Keratinocyte (primary cell): ENCODE measurements around the gene PTS. TPM values are rescaled to one million over a fixed set of nuclear protein-coding genes. Genes with fewer than 3 reads are reported as not detected.

ENCODE experiments used
- DNase-seq: peaks from one replicate; pipeline ENCODE4 v3.0.0-alpha.2; 2011; ENCODE audit warnings: low read depth, missing footprints, low spot score
- FAIRE-seq: peaks from 2 replicates; lab custom pipeline; 2011; peaks lifted over from hg19 to GRCh38; lab: Jason Lieb, UNC
- H2AFZ ChIP-seq: 2 replicates; pipeline ENCODE4 v1.6.0; 2012; ENCODE audit warnings: low read length, control low read depth, inconsistent platforms; ENCODE audit not compliant: control insufficient read depth
- H3K27ac ChIP-seq: 2 replicates; pipeline ENCODE4 v1.5.1; 2011; ENCODE audit warnings: low read length; ENCODE audit not compliant: control insufficient read depth, insufficient read depth
- H3K27me3 ChIP-seq: 3 replicates; pipeline ENCODE4 v1.6.0; 2011; ENCODE audit warnings: low read length; ENCODE audit not compliant: control insufficient read depth, insufficient read depth; ENCODE audit errors: extremely low read depth
- H3K36me3 ChIP-seq, 2 experiments: 2 replicates in 1 of 2; 3 replicates in 1 of 2; pipeline ENCODE4 v1.5.1; 2011; ENCODE audit warnings: low read length in 2 of 2, mild to moderate bottlenecking in 1 of 2; ENCODE audit not compliant: control insufficient read depth in 2 of 2, insufficient read depth in 2 of 2; ENCODE audit errors: extremely low read depth in 1 of 2
- H3K4me1 ChIP-seq: 3 replicates; pipeline ENCODE4 v1.5.1; 2011; ENCODE audit warnings: low read length; ENCODE audit not compliant: control insufficient read depth, insufficient read depth; ENCODE audit errors: extremely low read depth
- H3K4me2 ChIP-seq: 3 replicates; pipeline ENCODE4 v1.6.0; 2011; ENCODE audit warnings: low read depth, low read length; ENCODE audit not compliant: control insufficient read depth, insufficient read depth; ENCODE audit errors: extremely low read depth
- H3K4me3 ChIP-seq, 3 experiments: fragments of 200-600 bp in 1 of 3; sonication (generic) in 1 of 3; 2 replicates in 2 of 3; 3 replicates in 1 of 3; pipeline ENCODE4 v1.5.1; 2011 to 2016; ENCODE audit warnings: low read length in 3 of 3, mild to moderate bottlenecking in 3 of 3, control low read depth in 2 of 3, inconsistent platforms in 1 of 3, low read depth in 1 of 3, mixed read lengths in 1 of 3, mixed run types in 1 of 3, moderate library complexity in 1 of 3; ENCODE audit not compliant: control insufficient read depth in 2 of 3, insufficient read depth in 2 of 3; ENCODE audit errors: extremely low read depth in 1 of 3
- H3K79me2 ChIP-seq: 2 replicates; pipeline ENCODE4 v1.6.0; 2012; ENCODE audit warnings: low read length; ENCODE audit not compliant: control insufficient read depth, insufficient read depth
- H3K9ac ChIP-seq: 3 replicates; pipeline ENCODE4 v1.6.0; 2011; ENCODE audit warnings: low read length; ENCODE audit not compliant: control insufficient read depth, insufficient read depth; ENCODE audit errors: extremely low read depth
- H3K9me1 ChIP-seq: 3 replicates; pipeline ENCODE4 v1.6.0; 2011; ENCODE audit warnings: low read length; ENCODE audit not compliant: control insufficient read depth, insufficient read depth; ENCODE audit errors: extremely low read depth
- H3K9me3 ChIP-seq: 2 replicates; pipeline ENCODE4 v1.5.1; 2012; ENCODE audit warnings: low read depth, low read length; ENCODE audit not compliant: control insufficient read depth
- H4K20me1 ChIP-seq: 3 replicates; pipeline ENCODE4 v1.6.0; 2011; ENCODE audit warnings: low read length; ENCODE audit not compliant: control insufficient read depth, insufficient read depth; ENCODE audit errors: extremely low read depth
- CTCF ChIP-seq, 3 experiments: IDR thresholded peaks in 1 of 3; conservative IDR thresholded peaks in 1 of 3; optimal IDR thresholded peaks in 1 of 3; 2 replicates in 2 of 3; 3 replicates in 1 of 3; pipeline versions ENCODE3 to v1.5.1; 2011; ENCODE audit warnings: low read length in 3 of 3, mild to moderate bottlenecking in 3 of 3, moderate library complexity in 2 of 3, control low read depth in 1 of 3, inconsistent platforms in 1 of 3; ENCODE audit not compliant: insufficient read depth in 2 of 3; ENCODE audit errors: extremely low read depth in 1 of 3
- EZH2 ChIP-seq: IDR thresholded peaks from one replicate; pipeline ENCODE4 v1.6.1; 2012; ENCODE audit warnings: inconsistent platforms, mild to moderate bottlenecking, low read length, moderate library complexity
- dilution Hi-C: fragments of 300-500 bp; cut with MboI; formaldehyde crosslinking; loops from one replicate; pipeline ENCODE4 v1.7.0; 2020; ENCODE audit warnings: low sequenced_read_pairs; ENCODE audit not compliant: extremely low pct_ligation_motif_present
- polyA plus RNA-seq, 5 experiments: library from polyadenylated mRNA; depleted of rRNA in 3 of 5; stranded (reverse) in 3 of 5; stranded (forward) in 1 of 5; unstranded in 1 of 5; fragments of >200 nt; gene quantifications; 1 replicate in 1 of 5; 2 replicates in 3 of 5; 3 replicates in 1 of 5; pipeline versions ENCODE4 v1.2.1 to v1.2.3, GENCODE V29; 2011 to 2012; ENCODE audit warnings: missing spikeins in 2 of 5, low read depth in 1 of 5, low replicate concordance in 1 of 5
- small RNA-seq, 3 experiments: library from RNA; depleted of rRNA; stranded (forward); fragments of <200 nt; gene quantifications; one replicate each; pipeline ENCODE3, GENCODE V24; 2012; ENCODE audit warnings: low read depth in 3 of 3, low replicate concordance in 1 of 3; ENCODE audit not compliant: insufficient read length in 3 of 3

PTS gene
- polyA plus RNA-seq, 1 donor (not counting 4 experiments of a cell fraction or from before 2014, with no cell fraction given) = 72.5 TPM

DNA sequence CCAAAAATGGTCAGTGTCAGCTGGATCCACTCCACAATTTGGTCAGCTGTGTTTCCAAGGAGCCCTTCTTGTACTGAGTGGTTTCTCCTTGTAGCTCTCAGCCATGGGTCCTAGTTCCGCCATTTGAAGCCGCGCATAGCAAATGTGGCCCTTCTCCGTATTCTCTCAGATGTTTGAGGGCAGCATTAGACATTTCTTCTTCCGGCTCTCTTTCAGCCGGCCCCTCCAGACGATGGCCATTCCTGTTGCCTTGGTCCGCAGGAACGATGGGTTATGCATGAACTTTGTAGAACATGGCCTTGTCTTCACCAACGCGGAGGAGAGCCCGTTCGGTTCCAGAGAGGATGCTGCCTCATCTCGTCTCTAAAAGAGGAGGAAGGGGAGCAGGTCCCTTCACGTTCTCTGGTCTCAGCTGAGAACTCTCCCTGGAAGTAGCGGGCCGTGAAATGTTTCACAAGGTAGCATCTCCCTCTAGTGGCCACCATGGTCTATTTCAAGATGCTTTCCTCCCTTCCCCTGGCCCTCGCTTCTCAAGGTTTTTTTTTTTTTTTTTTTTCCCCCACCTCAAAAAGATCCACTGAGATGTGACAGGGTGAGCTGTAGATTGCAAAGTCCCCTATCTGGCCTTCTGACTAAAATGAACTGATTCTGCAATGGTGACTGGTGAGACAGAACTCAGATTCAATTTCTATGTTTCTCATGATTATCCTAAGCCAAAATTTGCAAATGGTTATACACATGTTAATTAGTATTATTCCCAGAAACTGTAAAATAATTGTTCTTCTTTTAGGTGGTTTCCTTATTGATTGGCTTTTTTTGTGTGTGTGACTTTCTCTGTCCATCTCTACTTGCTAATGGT, 54.3 kb downstream of the PTS start:
- Histone ChIP-seq H2AFZ (peak overlapping the region; percentile 80), H3K79me2 (no peaks in the 10 kb centered on the region), H3K27me3 (no peaks in the 10 kb centered on the region), H3K9ac (no peak overlapping the region), H3K4me3 (peak overlapping the region; percentile 7 to 68 (median 45)), H4K20me1 (no peaks in the 10 kb centered on the region), H3K9me3 (no peaks in the 10 kb centered on the region), H3K4me2 (peak overlapping the region; percentile 89), H3K4me1 (peaks cover 5% of the 10 kb centered on the region), H3K36me3 (no peaks in the 10 kb centered on the region), H3K27ac (no peak overlapping the region), H3K9me1 (no peaks in the 10 kb centered on the region)
- DNase-seq = peak; percentile 66
- dilution Hi-C loops = no loop called here
- peak; percentile 81 for FAIRE-seq
- TF ChIP-seq CTCF (optimal IDR thresholded peaks at IDR 0.05 in 1 of 3, IDR thresholded peaks at IDR 0.05 in 1 of 3, conservative IDR thresholded peaks at IDR 0.05 in 1 of 3; ENCODE audit: extremely low read depth in 1 of 3, insufficient read depth in 2 of 3, low read length in 3 of 3) (peak; percentile 68 to 87 (median 81)), EZH2 (no peak)

DNA sequence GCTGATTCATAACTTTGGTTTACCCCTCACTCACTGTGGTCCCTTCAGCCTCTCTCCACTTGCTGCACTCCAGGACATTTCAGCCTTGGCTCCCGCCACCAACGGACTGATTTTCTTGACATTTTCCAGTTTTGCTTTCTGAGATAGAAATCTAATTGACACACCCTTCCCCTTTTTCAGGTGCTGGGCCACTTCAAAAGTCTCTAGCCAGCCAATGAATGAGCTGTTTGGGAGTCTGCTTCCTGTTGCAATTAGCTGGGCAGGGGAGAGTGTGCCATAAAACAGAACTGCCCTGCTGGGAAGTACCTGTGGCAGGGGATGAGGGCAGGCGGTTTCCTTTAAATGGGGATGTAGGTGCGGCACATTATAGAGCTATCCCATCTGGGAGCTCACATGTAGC, 55.5 kb downstream of the PTS start:
- Histone ChIP-seq H3K9me1 (no peaks in the 10 kb centered on the region), H3K4me2 (no peak overlapping the region), H3K4me3 (no peak overlapping the region), H3K4me1 (peaks cover 16% of the 10 kb centered on the region), H4K20me1 (no peaks in the 10 kb centered on the region), H3K27ac (no peak overlapping the region), H3K9me3 (no peaks in the 10 kb centered on the region), H3K9ac (no peak overlapping the region), H3K79me2 (no peaks in the 10 kb centered on the region), H2AFZ (no peak overlapping the region), H3K36me3 (no peaks in the 10 kb centered on the region), H3K27me3 (no peaks in the 10 kb centered on the region)
- TF ChIP-seq EZH2 (no peak), CTCF (optimal IDR thresholded peaks at IDR 0.05 in 1 of 3, IDR thresholded peaks at IDR 0.05 in 1 of 3, conservative IDR thresholded peaks at IDR 0.05 in 1 of 3; ENCODE audit: extremely low read depth in 1 of 3, insufficient read depth in 2 of 3, low read length in 3 of 3) (no peak)
- dilution Hi-C loops = no loop called here
- DNase-seq (no peak), FAIRE-seq (no peak)

Small RNA genes lying within 50 kb of the gene (small RNA-seq; reads per million reads assigned to genes)
- 0 reads per million in 3 experiments for gene MRPS36P4

Other genes starting within 250 kb of the PTS start
- gene DLAT, start 201.0 kb upstream of the PTS start, polyA plus RNA-seq = 23.3 to 41.9 TPM (median 40.2 TPM) in 3 replicates
- 1.2 to 2.0 TPM (median 1.9 TPM) in 3 replicates for gene PIH1D2, start 152.4 kb upstream of the PTS start, polyA plus RNA-seq
- 13.1 to 23.3 TPM (median 18.9 TPM) in 3 replicates for gene NKAPD1, start 152.1 kb upstream of the PTS start, polyA plus RNA-seq
- gene TIMM8B, start 139.7 kb upstream of the PTS start, polyA plus RNA-seq = 91.7 to 151 TPM (median 126 TPM) in 3 replicates
- 101 to 126 TPM (median 121 TPM) in 3 replicates for gene SDHD, start 139.6 kb upstream of the PTS start, polyA plus RNA-seq
- 117 to 205 TPM (median 161 TPM) in 3 replicates for gene IL18, start 62.3 kb upstream of the PTS start, polyA plus RNA-seq
- gene TEX12, start 59.1 kb upstream of the PTS start, polyA plus RNA-seq = not detected in 3 replicates
- gene BCO2, start 50.9 kb upstream of the PTS start, polyA plus RNA-seq = 0.37 to 0.51 TPM (median 0.40 TPM) in 3 replicates
- gene PLET1, start 34.4 kb downstream of the PTS start, polyA plus RNA-seq = 0.05 TPM in 1 of 3 replicates, not detected in the others